ENCODE data around the gene PCDHA6.
"Not testable (repeated sequence)": the region's sequence is repeated elsewhere in the genome, so short reads cannot be mapped to it uniquely, and the experiment has no call there.

DNA sequence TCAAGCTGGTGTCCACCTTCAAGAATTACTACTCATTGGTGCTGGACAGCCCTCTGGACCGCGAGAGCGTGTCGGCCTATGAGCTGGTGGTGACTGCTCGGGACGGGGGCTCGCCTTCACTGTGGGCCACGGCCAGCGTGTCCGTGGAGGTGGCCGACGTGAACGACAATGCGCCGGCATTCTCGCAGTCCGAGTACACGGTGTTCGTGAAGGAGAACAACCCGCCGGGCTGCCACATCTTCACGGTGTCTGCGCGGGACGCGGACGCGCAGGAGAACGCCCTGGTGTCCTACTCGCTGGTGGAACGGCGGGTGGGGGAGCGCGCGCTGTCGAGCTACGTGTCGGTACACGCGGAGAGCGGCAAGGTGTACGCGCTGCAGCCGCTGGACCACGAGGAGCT lies 25.4 kb upstream of the PCDHA6 start:
- not testable (repeated sequence) for TF ChIP-seq CTCF (IDR thresholded peaks at IDR 0.05; ENCODE audit: poor library complexity); EZH2phosphoT487 (IDR thresholded peaks at IDR 0.05; ENCODE audit: low read depth, severe bottlenecking, unreplicated experiment); EZH2 (IDR thresholded peaks at IDR 0.05; ENCODE audit: borderline replicate concordance)

All from hepatocyte (in vitro differentiated cells).